Jurkat, Clone E6-1 (cell line): Measurements from ENCODE around the gene ADH5. TPM values are rescaled to one million over a fixed set of nuclear protein-coding genes. Genes with fewer than 3 reads are reported as not detected.
"Not testable (repeated sequence)": the region's sequence is repeated elsewhere in the genome, so short reads cannot be mapped to it uniquely, and the experiment has no call there.

Source experiments
- DNase-seq: peaks from one replicate; pipeline ENCODE4 v3.0.0-alpha.2; 2011; ENCODE audit warnings: low read depth, low spot score
- H3K4me3 ChIP-seq: 2 replicates; pipeline ENCODE4 v1.5.1; 2011; ENCODE audit warnings: mild to moderate bottlenecking, low read length, control low read depth, moderate library complexity
- polyA plus RNA-seq: library from polyadenylated mRNA; unstranded; fragments of >200 nt; gene quantifications from one replicate; pipeline ENCODE4 v1.2.1, GENCODE V29; 2012; ENCODE audit warnings: missing spikeins; ENCODE audit not compliant: insufficient read length, insufficient read depth

ADH5 gene
- 258 TPM for polyA plus RNA-seq

DNA sequence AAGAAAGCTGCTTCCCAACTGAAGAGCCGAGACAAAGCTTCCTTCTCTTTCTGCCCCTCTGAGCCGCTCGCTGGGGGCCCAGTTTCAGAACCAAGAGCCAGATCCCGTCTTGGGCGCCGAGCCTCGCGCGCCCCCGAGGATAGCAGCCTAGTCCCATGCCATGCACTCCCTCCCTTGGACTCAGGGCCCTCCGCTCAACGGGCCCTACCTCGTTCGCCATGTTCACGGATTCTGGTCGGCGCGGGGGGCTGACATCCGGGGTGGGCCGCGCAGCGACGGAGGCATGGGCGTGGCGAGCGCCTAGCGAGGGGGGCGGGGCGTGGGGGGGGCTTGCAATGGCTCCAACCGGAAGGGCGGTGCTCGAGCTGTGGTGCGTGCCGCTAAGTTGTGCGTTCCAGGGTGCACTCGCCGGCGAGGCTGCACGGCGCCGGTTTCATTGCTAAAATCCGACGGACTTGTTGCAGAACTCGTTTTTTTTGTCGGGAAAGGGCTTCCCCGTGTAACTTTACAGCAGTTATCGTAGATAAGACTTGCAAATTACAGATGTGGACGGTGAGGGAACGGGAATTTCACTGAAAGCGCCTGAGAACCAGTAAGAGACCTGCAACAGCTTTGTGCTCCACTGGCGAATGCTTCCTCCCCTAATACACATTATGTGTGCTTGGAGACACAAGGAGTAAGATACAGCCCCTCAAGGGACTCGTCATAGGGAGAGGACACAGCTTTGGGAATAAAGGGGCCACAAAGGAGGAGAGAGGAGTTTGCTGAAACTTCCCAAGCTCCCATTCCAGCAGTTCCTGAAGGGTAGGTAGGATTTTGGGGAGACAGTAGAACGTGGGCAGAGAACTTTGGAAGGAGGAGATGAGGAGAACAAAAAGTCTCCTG, at the start of gene ADH5:
Gene ADH5, minus strand, starts transcription at position 308 of the 885 bp plus-strand sequence. Its CDS starts 88 bp downstream, at position 220.
- H3K4me3 ChIP-seq = peak within 1 kb of the TSS; percentile 89

DNA sequence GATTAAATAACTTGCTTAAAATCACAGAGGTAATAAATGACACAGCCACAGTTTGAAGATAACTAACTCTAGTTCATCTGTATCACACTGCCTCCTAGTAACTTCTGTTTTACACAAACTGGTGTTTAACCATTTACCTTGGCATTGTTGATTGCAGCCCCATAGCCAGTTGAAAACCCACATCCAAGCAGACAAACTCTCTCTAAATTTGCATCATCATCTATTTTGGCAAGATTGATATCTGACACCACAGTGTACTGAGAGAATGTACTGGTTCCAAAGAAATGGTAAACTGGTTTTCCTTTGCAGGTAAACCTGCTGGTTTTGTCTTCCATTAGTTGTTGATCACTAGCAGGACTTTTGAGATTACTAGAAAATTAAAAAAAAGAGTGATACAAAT, 47.7 kb upstream of the ADH5 start:
- no peak overlapping the region for H3K4me3 ChIP-seq

More for the DNA sequence above, at the start of gene ADH5:
- peak; percentile 83 for DNase-seq

DNA sequence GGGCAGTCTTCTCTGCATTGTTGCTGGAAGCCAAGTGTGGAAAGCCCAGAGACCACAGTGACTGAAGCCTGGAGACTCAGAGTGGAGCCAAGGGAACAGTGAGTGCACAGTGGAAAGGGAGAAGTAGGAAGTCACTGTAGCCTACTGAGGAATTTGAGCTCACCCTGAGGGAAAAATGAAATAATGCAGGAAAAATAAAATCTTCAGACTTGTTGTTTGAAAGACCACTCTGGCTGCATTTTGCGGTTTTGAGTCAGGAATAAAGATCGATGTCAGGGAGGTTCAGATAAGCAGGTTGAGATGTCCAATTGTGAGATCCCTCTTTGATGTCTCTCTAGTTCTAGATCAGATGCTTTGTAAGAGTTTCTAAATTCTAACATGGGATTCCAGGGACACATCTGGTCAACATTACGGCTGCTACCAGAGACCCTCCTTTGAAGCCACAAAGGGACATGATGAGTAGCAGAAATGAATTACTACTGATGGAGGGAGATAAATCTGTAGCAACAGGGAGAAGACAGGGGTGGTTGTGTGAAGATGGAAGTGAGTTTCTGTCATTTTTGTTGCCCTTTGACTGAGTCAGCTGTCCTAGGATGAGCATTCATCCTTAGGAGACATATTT, 47.1 kb upstream of the ADH5 start:
- DNase-seq = no peak
- H3K4me3 ChIP-seq = no peak overlapping the region

More for the DNA sequence above, 47.7 kb upstream of the ADH5 start:
- DNase-seq = no peak

DNA sequence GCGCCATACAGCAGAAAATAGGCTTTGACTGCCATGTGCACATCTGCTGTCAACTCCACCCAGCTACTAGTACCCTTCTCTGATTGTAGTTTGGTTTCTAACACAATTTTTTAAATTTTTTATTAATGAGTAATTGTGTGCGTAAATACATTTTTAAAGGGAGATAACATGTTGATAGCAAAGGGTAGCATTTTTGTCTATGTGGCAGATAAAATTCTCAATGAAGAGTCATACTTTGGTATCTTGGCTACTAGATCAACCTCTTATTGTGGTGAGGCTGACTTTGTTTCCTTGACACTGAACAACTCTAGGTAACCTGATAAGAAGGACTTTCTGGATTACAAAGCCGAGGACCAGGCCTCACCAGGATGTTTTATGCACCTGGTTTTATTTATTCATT, 46.0 kb upstream of the ADH5 start:
- no peak for DNase-seq
- no peak overlapping the region for H3K4me3 ChIP-seq

DNA sequence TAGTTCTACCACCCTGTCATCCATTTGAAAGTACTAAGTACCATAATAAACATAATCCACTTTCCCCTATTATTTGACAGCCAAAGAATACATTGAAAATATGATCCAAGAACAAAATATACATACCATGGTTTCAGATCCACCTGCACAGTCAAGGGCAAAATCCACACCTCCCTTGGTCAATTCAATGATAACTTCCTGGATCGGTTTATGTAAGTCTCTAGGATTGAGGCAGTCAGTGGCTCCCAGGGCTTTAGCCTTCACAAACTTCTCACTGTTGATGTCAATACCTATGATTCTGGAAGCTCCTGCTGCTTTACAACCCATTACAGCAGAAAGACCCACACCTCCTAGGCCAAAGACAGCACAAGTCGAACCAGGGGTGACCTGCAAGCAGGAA, 42.8 kb upstream of the ADH5 start:
- no peak for DNase-seq
- H3K4me3 ChIP-seq = no peak overlapping the region

DNA sequence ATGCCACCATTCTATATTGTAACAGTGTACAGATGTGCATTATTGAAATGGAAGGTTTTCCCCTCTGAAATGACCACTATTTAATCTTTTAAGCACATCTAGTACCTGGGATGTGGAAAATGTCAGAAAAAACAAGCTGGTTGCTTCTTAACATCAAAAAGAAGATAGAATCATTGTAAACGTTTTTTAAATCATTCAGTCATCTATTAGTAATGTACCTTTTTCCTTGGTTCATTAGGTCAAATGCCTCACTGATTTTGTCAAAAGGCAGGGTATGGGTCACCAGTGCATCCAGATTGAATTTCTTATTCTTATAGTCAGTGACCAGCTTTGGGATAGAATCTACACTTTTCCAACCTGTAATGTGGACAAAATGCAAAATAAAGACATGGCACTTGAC, 37.8 kb upstream of the ADH5 start:
- DNase-seq = no peak
- H3K4me3 ChIP-seq = no peak overlapping the region

DNA sequence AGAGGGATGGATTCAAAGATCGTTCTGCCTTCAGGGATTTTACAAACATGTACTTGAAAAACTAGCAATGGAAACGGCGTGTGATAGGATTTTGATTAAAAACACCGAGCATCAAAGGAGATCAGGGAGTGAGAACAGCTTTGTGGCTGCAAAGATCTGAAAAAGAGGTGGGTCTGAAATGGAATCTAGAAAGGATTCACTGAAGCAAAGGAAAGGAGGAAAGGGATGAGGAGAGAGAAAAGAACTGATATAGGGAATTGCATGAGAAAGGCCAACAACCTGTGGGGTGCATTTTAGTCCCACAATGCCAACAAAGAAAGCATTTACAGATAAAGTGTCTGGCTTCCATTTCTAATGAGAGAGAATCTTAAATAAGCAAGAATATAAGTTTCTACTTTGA, 32.4 kb upstream of the ADH5 start:
- no peak for DNase-seq
- no peak overlapping the region for H3K4me3 ChIP-seq

DNA sequence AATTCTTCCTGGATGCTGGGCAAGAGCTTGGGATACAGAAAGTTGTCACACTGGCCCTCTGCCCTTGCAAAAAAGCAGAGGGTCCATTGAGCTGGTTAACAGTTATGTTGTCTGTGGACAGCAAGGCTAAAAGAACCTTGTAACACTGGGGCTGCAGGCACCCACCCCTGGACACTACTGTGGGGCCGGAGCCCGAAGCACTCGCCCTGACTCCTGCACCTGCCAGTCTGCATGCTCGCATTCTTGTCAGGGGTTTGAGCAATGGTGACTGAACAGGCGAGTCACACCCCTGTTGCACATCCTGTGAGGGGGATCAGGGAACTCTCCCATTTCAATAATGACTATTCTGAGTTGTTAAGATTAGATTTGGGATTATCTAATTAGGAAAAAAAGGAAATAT, 31.9 kb upstream of the ADH5 start:
- H3K4me3 ChIP-seq = no peak overlapping the region
- no peak for DNase-seq

DNA sequence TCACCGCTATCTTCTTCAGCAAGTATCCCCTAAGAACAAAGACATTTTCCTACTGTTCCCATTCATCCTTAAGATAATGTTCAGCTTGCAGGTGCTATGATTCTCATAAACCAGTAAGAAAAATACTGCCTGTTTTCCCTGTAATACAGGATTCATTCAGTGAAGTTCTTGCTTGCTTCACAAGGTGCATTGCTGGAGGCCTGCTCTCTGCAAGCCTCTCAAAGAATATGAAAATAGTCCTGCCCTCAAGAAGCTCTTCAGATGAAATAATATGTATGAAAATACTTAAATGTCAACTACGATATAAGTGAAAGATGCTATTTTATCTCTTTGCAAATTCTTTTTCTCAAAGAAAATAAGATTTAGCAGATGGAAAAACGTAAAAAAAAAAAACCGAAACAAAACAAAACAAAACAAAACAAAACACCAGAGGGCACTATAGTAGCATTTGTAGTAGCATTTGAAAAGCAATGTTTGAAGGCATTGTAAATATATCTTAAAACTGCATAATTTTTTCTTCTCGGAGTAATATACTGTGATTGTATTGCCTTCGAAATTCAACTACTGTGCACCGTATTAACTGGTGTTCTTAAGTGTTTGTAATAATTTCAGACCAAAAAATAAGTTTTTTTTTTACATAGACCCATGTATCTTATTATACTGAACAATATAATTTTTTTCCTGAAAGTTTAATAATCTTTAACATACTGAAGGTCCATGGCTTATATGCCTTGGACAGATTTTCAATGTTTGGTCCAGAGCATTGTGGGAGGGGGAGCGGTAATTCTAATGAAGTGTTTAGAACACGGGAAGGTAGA, 29.5 kb upstream of the ADH5 start:
- no peak overlapping the region for H3K4me3 ChIP-seq
- DNase-seq = no peak

DNA sequence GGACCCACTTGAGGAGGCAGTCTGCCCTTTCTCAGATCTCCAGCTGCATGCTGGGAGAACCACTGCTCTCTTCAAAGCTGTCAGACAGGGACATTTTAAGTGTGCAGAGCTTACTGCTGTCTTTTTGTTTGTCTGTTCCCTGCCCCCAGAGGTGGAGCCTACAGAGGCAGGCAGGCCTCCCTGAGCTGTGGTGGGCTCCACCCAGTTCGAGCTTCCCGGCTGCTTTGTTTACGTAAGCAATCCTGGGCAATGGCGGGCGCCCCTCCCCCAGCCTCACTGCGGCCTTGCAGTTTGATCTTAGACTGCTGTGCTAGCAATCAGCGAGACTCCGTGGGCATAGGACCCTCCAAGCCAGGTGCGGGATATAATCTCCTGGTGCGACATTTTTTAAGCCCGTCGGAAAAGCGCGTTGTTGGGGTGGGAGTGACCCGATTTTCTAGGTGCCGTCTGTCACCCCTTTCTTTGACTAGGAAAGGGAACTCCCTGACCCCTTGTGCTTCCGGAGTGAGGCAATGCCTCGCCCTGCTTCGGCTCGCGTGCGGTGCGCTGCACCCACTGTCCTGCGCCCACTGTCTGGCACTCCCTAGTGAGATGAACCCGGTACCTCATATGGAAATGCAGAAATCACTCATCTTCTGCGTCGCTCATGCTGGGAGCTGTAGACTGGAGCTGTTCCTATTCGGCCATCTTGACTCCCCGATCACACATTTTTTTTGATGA, 28.7 kb upstream of the ADH5 start:
- H3K4me3 ChIP-seq, DNase-seq: not testable (repeated sequence)

DNA sequence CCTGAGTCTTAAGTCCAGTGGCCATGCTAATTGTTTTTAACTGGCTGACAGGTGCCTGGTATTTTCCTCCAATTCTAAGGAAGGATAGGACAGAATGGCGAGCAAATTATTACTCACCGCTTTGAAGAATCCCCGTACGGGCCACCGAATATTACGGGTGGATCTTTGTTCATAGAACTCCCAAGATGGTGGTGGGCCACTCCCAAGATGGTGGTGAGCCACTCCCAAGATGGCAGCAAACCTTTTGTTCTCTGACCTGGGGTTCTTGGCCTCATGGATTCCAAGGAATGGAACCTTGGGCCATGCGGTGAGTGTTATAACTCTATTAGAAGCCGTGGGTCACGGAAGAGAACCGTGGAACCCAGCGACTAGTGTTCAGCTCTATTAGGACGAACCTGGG, 20.7 kb upstream of the ADH5 start:
- DNase-seq, H3K4me3 ChIP-seq: not testable (repeated sequence)

DNA sequence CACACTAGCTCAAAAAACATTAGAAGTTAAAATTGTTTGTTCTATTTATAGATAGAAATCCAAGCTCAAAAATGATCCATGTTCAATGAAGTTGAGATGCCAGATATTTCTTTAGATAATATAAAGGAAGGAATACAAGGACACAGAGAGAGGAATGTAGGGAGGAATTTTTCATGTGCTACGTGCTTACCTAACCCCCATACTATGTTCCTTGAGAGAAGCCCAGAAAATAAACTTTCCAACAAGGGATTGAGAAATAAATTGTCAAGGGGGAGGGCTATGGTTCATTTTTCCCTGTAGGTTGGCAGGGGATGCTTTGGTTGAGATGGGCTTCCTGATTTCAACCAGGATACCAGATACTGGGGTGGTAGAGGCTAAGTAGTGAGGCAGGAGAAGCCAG, 15.6 kb upstream of the ADH5 start:
- no peak overlapping the region for H3K4me3 ChIP-seq
- no peak for DNase-seq

DNA sequence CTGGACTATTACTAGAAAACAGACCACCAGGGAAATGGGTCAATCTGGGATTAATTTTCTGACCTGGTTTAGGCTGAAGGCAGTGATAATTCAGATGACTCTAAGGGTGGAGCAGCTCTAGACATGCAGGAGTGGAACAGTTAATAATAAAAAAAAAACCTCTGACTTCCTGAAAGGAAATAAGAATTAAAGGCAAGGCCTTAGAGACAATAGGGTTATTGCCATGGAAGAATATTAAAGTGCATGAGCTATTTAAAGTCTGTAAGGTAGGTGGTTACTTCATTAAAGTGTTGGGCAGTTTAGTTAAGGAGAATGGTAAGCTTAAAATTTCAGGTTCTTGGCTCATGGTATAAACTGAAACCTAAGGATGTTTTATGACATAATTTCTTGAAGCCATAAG, 14.6 kb upstream of the ADH5 start:
- no peak for DNase-seq
- no peak overlapping the region for H3K4me3 ChIP-seq

DNA sequence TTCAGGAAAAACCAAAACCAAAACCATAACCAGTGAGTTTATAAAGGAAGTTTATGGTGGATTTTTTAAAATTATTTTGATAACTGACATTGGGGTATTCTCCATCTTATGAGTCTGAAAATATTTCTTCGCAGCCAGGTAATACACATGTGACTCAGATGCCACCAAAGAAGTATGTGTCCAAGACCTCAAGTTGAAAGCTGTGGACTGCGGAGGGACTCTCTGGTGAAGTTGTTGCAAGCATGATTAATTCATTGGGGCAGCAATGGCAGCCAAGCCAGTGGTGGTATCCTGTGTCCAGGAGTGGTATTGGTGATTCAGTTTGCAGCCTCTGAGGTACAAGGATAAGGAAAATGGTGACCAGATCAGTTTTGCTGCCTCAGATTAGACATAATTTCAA, 14.0 kb upstream of the ADH5 start:
- no peak for DNase-seq
- no peak overlapping the region for H3K4me3 ChIP-seq

DNA sequence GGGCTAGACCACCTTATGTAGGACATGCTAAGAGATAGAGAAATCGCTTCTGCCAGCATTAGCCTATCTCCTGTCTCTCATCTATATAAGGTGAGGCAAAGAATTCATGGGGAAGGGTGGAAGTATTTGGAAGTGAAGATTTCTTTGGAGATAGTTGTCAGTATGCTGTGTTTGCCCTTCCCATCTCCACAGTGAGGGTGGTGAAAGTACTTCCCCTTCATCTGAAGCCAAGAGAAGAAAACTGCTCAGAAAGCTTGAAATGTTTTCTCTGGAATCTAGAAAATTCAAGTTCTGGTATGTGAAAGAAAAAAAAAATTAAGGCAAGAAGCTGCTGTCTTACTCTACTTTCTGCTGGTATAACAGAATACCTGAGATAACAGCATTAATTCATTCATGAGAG, 12.3 kb upstream of the ADH5 start:
- DNase-seq = no peak

DNA sequence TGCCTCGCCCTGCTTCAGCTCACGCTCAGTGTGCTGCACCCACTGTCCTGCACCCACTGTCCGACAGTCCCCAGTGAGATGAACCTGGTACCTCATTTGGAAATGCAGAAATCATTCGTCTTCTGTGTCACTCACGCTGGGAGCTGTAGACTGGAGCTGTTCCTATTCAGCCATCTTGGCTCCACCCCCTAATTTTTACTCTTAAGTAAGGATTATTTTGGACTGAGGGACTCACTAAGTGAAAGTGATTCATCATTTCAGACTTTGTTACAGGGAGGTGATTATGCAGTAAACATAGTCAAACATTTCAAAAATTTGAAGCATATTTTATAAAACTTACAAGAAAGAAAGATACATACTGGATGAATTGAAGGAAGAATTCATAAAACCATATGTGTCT, 11.2 kb upstream of the ADH5 start:
- H3K4me3 ChIP-seq, DNase-seq: not testable (repeated sequence)

More for the DNA sequence above, 12.3 kb upstream of the ADH5 start:
- no peak overlapping the region for H3K4me3 ChIP-seq

DNA sequence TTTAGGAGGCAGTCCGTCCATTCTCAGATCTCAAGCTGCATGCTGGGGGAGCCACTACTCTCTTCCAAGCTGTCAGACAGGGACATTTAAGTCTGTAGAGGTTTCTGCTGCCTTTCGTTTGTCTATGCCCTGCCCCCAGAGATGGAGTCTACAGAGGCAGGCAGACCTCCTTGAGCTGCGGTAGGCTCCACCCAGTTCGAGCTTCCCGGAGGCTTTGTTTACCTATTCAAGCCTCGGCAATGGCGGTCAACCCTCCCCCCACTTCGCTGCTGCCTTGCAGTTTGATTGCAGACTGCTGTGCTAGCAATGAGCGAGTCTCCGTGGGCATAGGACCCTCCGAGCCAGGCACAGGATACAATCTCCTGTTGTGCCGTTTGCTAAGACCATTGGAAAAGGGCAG, 10.7 kb upstream of the ADH5 start:
- DNase-seq = no peak
- no peak overlapping the region for H3K4me3 ChIP-seq

DNA sequence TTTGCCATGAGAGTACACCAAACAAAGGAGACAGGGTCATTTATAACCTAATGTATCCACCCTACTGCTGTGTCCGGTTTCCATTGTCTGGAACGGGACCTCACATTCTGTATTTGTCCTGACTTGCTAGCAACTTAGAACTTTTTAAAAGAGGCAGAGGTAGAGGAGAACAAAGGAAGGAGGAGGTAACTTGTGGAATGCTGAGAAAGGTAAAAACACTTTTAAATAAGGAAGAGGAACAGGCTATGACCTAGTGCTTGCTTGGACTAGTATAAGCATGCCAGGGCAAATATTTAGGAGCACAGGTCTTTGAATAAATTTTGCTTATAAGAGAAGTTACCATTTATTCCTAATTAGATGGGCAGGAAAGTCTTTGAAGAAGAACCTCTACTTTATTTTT, 3.3 kb upstream of the ADH5 start:
- DNase-seq, H3K4me3 ChIP-seq: not testable (repeated sequence)

DNA sequence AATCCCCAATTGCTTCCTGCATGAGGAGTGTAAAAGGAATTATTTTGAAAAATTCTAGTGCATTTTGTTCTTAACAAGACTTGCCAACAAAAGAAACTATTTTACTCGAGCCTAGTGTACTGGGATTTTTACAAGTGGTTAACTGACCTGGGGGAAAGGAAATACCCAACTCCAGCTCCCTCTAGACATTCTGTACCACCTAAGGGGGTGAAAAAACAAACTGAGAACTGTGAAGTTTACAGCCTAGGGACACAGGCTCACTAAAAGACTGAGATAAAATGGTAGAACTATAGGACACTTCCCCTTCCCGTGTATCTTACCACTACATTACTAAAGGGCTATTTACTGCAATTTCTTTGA, 2.6 kb upstream of the ADH5 start:
- H3K4me3 ChIP-seq = no peak overlapping the region
- no peak for DNase-seq
